Tibial nerve (tissue), 4 donors: Measurements from ENCODE around the gene OR2T2. TPM values are rescaled to one million over a fixed set of nuclear protein-coding genes. Genes with fewer than 3 reads are reported as not detected.
"Not testable (repeated sequence)": the region's sequence is repeated elsewhere in the genome, so short reads cannot be mapped to it uniquely, and the experiment has no call there.

ENCODE experiments used
- DNase-seq, 2 donors: peaks; one replicate each; pipeline ENCODE4 v3.0.0-alpha.2; 2019; ENCODE audit warnings: low spot score in 2 of 2
- H3K27ac ChIP-seq, 4 donors: fragments of 200-600 bp; sonication (generic) in 3 of 4; one replicate each; pipeline ENCODE4 v1.5.1; 2017 to 2019; ENCODE audit warnings: mild to moderate bottlenecking in 1 of 4
- H3K27me3 ChIP-seq, 2 donors: fragments of 200-600 bp; sonication (generic) in 1 of 2; one replicate each; pipeline versions ENCODE4 v1.5.1 to v1.6.0; 2017 to 2019
- H3K36me3 ChIP-seq, 3 donors: fragments of 200-600 bp; sonication (generic); one replicate each; pipeline ENCODE4 v1.5.1; 2018 to 2019
- H3K4me1 ChIP-seq, 4 donors: fragments of 200-600 bp; sonication (generic) in 3 of 4; one replicate each; pipeline ENCODE4 v1.5.1; 2017 to 2019
- H3K4me3 ChIP-seq, 4 donors: fragments of 200-600 bp; sonication (generic) in 3 of 4; one replicate each; pipeline ENCODE4 v1.5.1; 2017 to 2019; ENCODE audit warnings: mild to moderate bottlenecking in 1 of 4, moderate library complexity in 1 of 4
- H3K9me3 ChIP-seq, 4 donors: fragments of 200-600 bp; sonication (generic) in 3 of 4; one replicate each; pipeline ENCODE4 v1.5.1; 2017 to 2019
- EP300 ChIP-seq, 2 donors: sonication (generic); formaldehyde crosslinking; IDR thresholded peaks; one replicate each; pipeline ENCODE4 v1.6.1; 2017; ENCODE audit warnings: antibody characterized with exemption in 2 of 2, mild to moderate bottlenecking in 1 of 2
- POLR2A ChIP-seq, 2 donors: fragments of 450-650 bp; IDR thresholded peaks; one replicate each; pipeline ENCODE4 v1.6.1; 2017; ENCODE audit warnings: antibody characterized with exemption in 2 of 2, mild to moderate bottlenecking in 2 of 2, moderate library complexity in 2 of 2
- whole genome bisulfite sequencing, 2 donors: methylation state at CpG; one replicate each; pipeline ENCODE4 v1.1.5; 2018; 5-methylcytosine and 5-hydroxymethylcytosine counted together
- total RNA-seq, 4 donors: library from RNA; depleted of rRNA; stranded (reverse); fragments of >200 nt; gene quantifications; one replicate each; pipeline ENCODE4 v1.1.0, GENCODE V29; 2016
- TF ChIP-seq, protein P1 (sequence below), 5 experiments: fragments of 200-600 bp in 3 of 5; fragments of 450-650 bp in 2 of 5; sonication (generic) in 3 of 5; IDR thresholded peaks; one replicate each; pipeline ENCODE4 v1.5.1; 2016 to 2019; ENCODE audit warnings: antibody characterized with exemption in 5 of 5, mild to moderate bottlenecking in 3 of 5, moderate library complexity in 2 of 5

The OR2T2 gene
- total RNA-seq, 4 donors from 2014 or later, result not detected

DNA sequence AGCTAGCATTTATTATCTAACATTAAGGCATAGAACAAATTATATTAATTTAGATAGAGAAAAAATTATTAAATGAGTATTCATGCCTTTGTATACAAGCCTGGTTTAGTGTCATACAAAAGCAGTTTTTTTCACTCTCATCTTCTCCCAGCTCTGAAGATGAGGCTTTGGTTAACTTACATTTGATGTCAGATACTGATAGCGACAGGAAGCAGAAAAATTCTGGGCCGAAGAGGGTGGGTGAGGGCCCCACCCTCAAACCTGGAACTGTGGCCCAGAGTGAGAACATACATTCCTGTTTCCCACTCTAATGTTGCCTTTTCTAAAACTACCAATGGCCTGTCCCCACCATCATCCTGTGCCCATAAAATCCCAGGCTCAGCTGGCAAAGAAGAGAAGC is 27.6 kb upstream of the OR2T2 start:
- no peak overlapping the region for H3K27ac ChIP-seq
- peaks cover 0 to 12% (median 0%) of the 10 kb centered on the region in 4 donors for H3K9me3 ChIP-seq
- no peak for DNase-seq
- no peaks in the 10 kb centered on the region for H3K27me3 ChIP-seq
- H3K36me3 ChIP-seq, result no peaks in the 10 kb centered on the region
- 71 to 74% methylated on average over 2 of the region's 2 CpGs for WGBS, 2 donors
- H3K4me3 ChIP-seq, result no peak overlapping the region
- TF ChIP-seq EP300 (IDR thresholded peaks at IDR 0.05) (no peak), POLR2A (IDR thresholded peaks at IDR 0.05) (no peak)
- TF ChIP-seq, protein P1, sequence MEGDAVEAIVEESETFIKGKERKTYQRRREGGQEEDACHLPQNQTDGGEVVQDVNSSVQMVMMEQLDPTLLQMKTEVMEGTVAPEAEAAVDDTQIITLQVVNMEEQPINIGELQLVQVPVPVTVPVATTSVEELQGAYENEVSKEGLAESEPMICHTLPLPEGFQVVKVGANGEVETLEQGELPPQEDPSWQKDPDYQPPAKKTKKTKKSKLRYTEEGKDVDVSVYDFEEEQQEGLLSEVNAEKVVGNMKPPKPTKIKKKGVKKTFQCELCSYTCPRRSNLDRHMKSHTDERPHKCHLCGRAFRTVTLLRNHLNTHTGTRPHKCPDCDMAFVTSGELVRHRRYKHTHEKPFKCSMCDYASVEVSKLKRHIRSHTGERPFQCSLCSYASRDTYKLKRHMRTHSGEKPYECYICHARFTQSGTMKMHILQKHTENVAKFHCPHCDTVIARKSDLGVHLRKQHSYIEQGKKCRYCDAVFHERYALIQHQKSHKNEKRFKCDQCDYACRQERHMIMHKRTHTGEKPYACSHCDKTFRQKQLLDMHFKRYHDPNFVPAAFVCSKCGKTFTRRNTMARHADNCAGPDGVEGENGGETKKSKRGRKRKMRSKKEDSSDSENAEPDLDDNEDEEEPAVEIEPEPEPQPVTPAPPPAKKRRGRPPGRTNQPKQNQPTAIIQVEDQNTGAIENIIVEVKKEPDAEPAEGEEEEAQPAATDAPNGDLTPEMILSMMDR (IDR thresholded peaks at IDR 0.05), result no peak
- H3K4me1 ChIP-seq, result no peaks in the 10 kb centered on the region

DNA sequence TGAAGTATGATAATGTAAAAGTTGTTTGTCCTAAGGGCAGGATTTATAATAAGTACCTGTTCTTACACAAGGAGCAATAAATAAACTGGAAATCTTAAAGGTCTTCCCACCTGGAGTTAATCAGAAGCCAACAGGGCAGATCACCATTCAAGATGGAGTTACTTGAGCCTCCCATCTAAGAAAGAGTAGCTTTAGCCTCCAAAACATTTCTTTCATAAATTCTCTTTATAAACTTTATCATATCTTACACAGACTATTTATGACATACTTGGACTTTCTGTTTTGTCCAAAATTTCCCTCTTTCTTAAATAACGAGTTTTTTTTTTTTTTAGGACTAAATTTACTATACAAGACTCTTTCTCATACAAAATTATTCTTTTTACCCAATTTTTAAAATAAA is 24.1 kb upstream of the OR2T2 start:
- DNase-seq, result no peak

DNA sequence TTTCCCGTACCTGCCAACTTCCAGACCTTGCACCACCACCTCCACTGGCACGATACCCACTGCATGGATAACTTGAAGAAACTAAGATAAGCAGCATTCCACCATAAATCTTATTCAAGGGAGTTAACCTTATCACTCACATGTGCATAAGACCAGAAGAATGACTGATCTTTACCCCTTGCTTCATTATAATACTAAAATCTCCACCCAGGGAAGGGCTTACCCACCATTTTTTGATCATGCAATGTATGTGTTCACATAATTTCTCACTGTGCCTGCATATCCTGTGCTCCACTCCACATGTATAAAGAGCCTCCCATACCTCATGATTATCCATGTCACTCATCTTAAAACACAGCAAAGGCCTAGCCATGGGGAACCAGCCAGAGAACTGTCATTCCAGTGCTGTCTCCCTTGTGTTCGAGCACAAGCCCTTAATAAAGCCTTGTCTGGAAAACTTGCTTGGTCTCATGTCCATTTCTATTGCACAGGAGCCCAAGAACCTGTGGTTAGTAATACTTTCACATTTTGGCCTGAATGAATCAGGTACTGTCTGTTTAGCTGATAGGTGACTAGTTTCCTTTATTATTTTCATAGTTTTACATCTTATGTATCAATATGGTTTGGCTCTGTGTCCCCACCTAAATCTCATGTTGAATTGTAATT is 17.8 kb upstream of the OR2T2 start:
- not testable (repeated sequence) for H3K36me3 ChIP-seq, DNase-seq, H3K27me3 ChIP-seq, H3K4me1 ChIP-seq, H3K27ac ChIP-seq, H3K4me3 ChIP-seq, H3K9me3 ChIP-seq
- 66 to 67% methylated on average over 3 of the region's 3 CpGs for WGBS, 2 donors

More for the DNA sequence above, 24.1 kb upstream of the OR2T2 start:
- Histone ChIP-seq H3K4me1 (no peaks in the 10 kb centered on the region), H3K27me3 (no peaks in the 10 kb centered on the region), H3K36me3 (no peaks in the 10 kb centered on the region), H3K4me3 (no peak overlapping the region), H3K27ac (no peak overlapping the region), H3K9me3 (peaks cover 0 to 12% (median 0%) of the 10 kb centered on the region in 4 donors)
- WGBS, 2 donors, result 6 to 13% methylated on average over 1 of the region's 1 CpG
- TF ChIP-seq, protein P1 (IDR thresholded peaks at IDR 0.05), result no peak
- no peak for TF ChIP-seq EP300 (IDR thresholded peaks at IDR 0.05)
- TF ChIP-seq POLR2A (IDR thresholded peaks at IDR 0.05), result no peak

DNA sequence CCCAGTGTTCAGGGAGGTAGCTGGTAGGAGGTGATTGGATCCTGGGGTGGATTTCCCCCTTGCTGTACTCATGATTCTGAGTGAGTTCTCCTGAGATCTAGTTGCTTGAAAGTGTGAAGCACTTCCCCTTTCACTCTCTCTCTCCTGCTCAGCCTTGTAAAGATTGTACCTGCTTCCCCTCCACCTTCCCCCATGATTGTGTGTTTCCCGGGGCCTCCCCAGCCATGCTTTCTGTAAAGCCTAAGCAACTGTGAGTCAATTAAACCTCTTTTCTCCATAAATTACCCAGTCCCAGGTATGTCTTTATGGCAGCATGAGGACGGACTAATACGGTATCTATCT is 17.3 kb upstream of the OR2T2 start:
- not testable (repeated sequence) for DNase-seq, H3K27ac ChIP-seq, H3K4me3 ChIP-seq, H3K4me1 ChIP-seq, H3K9me3 ChIP-seq, H3K36me3 ChIP-seq, H3K27me3 ChIP-seq
- WGBS, 2 donors, result 72 to 75% methylated on average over 3 of the region's 3 CpGs

DNA sequence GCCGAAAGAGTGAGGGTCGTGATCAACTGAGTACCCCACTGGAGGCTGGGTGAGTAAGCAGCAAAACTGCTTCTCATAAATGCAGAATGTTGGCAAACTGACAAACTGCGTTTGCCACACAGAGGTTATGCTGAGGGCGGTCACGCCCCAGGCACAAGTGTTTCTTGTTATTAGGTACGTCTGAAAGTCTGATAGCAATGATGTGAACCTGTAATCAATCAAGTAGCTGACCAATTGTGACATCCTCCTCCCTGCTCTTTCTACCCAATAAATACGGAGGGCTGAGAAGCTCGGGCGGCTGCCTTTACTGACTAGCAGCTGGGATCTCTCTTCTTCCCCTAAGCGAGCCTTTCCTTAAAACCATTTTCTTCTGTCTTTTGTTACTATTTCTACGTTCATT is 13.8 kb upstream of the OR2T2 start:
- not testable (repeated sequence) for H3K4me3 ChIP-seq, DNase-seq, H3K27me3 ChIP-seq, H3K36me3 ChIP-seq, H3K4me1 ChIP-seq, H3K9me3 ChIP-seq, H3K27ac ChIP-seq
- WGBS, 2 donors, result 67 to 71% methylated on average over 11 of the region's 11 CpGs

DNA sequence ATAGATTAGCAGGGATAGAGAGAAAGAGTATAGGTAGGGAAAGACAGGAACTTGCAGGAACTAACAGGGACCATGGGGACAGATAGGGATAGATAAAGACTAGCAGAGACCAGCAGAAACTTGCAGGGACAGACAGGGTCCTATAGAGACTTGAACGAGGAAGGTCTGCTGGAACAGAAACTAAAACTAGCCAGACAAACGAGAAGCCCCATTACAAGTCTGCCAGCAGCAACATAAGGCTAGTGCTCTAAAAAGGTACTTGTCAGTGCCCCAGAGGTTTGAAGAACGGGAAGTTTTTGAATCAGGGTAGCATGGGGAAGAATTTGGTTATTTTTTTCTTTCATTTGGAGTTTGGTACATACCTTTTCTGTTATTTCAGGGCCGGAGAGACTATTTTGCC is 13.2 kb upstream of the OR2T2 start:
- not testable (repeated sequence) for H3K4me3 ChIP-seq, H3K27me3 ChIP-seq, DNase-seq, H3K4me1 ChIP-seq, H3K27ac ChIP-seq, H3K36me3 ChIP-seq, H3K9me3 ChIP-seq
- WGBS, 2 donors, result 71 to 72% methylated on average over 4 of the region's 4 CpGs

DNA sequence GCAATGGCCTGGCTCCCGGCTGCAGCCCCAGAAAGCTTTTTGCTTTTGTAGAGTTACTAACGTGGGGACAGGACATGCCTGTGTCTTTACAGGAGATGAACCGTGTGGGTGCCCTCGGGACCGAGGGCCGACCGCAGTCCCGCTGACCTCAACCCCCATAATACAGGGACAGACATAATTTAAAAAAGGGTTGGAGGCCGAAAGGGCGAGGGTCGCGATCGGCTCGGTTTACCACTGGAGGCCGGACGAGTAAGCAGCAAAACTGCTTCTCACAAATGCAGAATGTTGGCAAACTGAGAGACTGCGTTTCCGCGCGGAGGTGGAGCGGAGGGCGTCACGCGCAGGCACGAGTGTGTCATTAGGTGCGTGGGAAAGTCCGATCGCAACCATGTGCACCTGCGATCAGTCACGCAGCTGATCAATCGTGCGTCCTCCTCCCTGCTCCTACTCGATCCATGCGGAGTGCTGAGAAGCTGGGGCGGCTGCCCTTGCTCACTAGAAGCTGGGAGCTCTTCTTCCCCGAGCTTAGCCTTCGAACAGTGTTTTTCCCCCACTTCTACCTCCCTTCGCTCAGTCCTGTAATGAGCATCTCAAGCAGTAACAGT is 11.5 kb upstream of the OR2T2 start:
- not testable (repeated sequence) for DNase-seq, H3K4me1 ChIP-seq, H3K9me3 ChIP-seq, H3K4me3 ChIP-seq, H3K36me3 ChIP-seq, H3K27me3 ChIP-seq, H3K27ac ChIP-seq
- WGBS, 2 donors, result 92% methylated on average over 28 to 37 of the region's 38 CpGs

DNA sequence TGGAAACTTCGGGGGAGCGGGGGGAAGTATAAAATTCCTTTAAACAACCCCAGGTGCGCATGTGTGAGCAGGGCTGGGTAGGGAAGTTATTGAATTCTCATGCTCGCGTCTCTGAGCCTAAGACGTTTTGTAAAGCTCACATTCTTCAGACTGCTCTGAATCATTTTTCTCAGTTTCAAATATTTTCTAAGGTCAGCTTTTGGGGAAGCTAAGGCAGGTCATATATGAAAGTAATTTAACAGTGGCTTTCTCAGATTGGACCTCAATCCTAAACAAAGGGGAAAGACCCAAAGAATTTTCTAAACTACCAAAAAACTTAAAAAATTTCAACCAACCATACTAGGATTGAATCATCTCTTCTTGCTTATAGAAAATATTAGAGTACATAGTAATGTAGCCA is 10.5 kb upstream of the OR2T2 start:
- H3K27me3 ChIP-seq, DNase-seq, H3K27ac ChIP-seq, H3K4me1 ChIP-seq, H3K4me3 ChIP-seq, H3K9me3 ChIP-seq, H3K36me3 ChIP-seq: not testable (repeated sequence)
- WGBS, 2 donors, result 67 to 84% methylated on average over 6 of the region's 6 CpGs

DNA sequence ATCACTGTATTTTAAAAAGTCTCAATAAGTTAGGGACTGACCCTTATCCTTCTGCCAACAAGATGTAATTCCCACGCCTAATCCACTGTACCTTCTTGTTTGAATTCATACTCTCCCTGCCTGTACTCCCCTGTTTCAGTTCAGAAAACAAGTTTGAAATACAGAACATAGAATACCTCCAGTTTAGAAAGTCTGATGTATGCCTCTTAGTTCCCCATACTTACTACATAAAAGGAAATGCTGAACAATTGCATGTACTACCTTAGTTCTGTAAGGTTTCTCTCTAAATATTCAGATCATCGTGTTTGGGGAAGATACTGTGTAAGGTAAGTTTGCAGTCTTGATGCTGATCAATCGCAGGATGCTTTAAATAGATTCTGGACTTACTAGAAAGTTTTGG is 9.1 kb upstream of the OR2T2 start:
- not testable (repeated sequence) for H3K4me3 ChIP-seq, H3K9me3 ChIP-seq, H3K36me3 ChIP-seq, H3K27me3 ChIP-seq, DNase-seq, H3K4me1 ChIP-seq, H3K27ac ChIP-seq
- 77 to 80% methylated on average over 3 of the region's 3 CpGs for WGBS, 2 donors

DNA sequence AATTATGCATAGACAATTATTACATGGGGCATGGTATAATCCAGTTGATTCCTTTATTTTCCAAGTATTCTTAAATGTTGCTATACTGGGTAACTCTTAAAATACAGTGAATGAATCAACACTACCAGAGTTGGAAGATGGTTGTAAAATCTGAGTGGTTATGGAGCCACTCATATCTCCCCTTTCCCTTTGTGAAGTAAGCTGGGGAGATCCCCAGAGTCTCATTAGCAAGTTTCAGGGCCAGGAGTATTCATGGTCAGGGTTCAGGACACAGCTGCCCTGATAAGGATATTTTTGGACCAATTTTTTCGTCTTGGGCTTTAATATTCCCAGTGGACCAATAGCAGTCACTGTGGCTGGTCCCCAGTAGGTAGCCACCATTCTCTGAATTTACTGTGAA is 6.8 kb upstream of the OR2T2 start:
- not testable (repeated sequence) for H3K4me1 ChIP-seq, DNase-seq, H3K27ac ChIP-seq, H3K27me3 ChIP-seq, H3K9me3 ChIP-seq, H3K4me3 ChIP-seq, H3K36me3 ChIP-seq
- WGBS, 2 donors, result 36 to 50% methylated on average over 1 of the region's 1 CpG

DNA sequence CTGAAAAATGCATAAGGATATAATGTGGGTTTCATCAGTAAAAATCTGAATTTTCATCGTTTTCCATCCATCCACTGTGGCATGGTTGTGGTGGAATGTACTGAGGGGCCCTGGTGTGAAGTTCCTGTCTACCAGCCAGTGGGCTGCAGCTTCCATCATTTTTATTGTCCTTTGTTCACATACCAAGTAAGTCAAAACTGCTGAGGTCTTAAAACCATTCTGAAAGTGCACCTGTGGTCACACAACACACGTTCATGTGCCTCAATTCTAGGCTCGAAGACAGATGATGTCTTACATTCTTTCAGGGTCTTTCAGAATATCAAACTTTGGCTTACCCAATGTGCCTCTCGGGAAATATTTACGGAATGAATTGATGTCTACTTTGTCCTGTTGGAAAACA is 6.2 kb upstream of the OR2T2 start:
- not testable (repeated sequence) for DNase-seq, H3K27ac ChIP-seq, H3K4me3 ChIP-seq, H3K4me1 ChIP-seq, H3K9me3 ChIP-seq, H3K27me3 ChIP-seq, H3K36me3 ChIP-seq
- WGBS, 2 donors, result 69 to 70% methylated on average over 5 of the region's 5 CpGs
